Naive B cell (primary cell): Measurements from ENCODE around the gene FILIP1L. TPM values are rescaled to one million over a fixed set of nuclear protein-coding genes. Genes with fewer than 3 reads are reported as not detected.
A peak's percentile ranks its signal among the peaks of the same experiment; 100 is the strongest.

Experiments
- ATAC-seq, 2 donors: fragments of 150-1000 bp; cut with Tn5 transposase; 2 replicates each; pipeline ENCODE4 v1.10.0; 2021; ENCODE audit warnings: low read depth in 2 of 2, mild to moderate bottlenecking in 2 of 2, moderate library complexity in 2 of 2
- DNase-seq: peaks from one replicate; pipeline ENCODE4 v3.0.0; 2022
- H3K27ac Mint-ChIP-seq, 6 donors: one replicate each; pipeline ENCODE4 v1.8.0; 2020 to 2022; ENCODE audit warnings: mild to moderate bottlenecking in 6 of 6, mixed read lengths in 6 of 6, moderate library complexity in 5 of 6, inconsistent platforms in 2 of 6
- H3K27me3 Mint-ChIP-seq, 3 donors: one replicate each; pipeline ENCODE4 v1.8.0; 2021 to 2022; ENCODE audit warnings: mixed read lengths in 3 of 3, mild to moderate bottlenecking in 1 of 3
- H3K36me3 Mint-ChIP-seq, 2 donors: one replicate each; pipeline ENCODE4 v1.8.0; 2020 to 2022; ENCODE audit warnings: mixed read lengths in 2 of 2, inconsistent platforms in 1 of 2, mild to moderate bottlenecking in 1 of 2
- H3K4me1 Mint-ChIP-seq, 3 donors: one replicate each; pipeline ENCODE4 v1.8.0; 2020 to 2022; ENCODE audit warnings: mixed read lengths in 3 of 3, inconsistent platforms in 1 of 3, mild to moderate bottlenecking in 1 of 3, moderate library complexity in 1 of 3
- H3K4me3 Mint-ChIP-seq, 8 donors: one replicate each; pipeline ENCODE4 v1.8.0; 2020 to 2022; ENCODE audit warnings: mild to moderate bottlenecking in 8 of 8, mixed read lengths in 8 of 8, moderate library complexity in 8 of 8, inconsistent platforms in 2 of 8
- H3K9me3 Mint-ChIP-seq, 7 donors: one replicate each; pipeline ENCODE4 v1.8.0; 2020 to 2022; ENCODE audit warnings: mixed read lengths in 7 of 7, mild to moderate bottlenecking in 5 of 7, inconsistent platforms in 2 of 7, moderate library complexity in 1 of 7
- polyA plus RNA-seq, 6 donors: library from polyadenylated mRNA; unstranded; fragments of 300-500 nt; fragmentation: Illumina TruSeq; gene quantifications; one replicate each; pipeline ENCODE4 v1.2.3, GENCODE V29; 2021; ENCODE audit warnings: low read depth in 6 of 6

Gene FILIP1L
- polyA plus RNA-seq, 6 donors from 2014 or later: 0.29 to 1.2 (median 0.99) TPM; not detected in 1

- ATAC-seq: no peak
- Mint-ChIP-seq H3K36me3 (no peaks in the 10 kb centered on the region), H3K27me3 (no peaks in the 10 kb centered on the region), H3K4me3 (no peak overlapping the region), H3K9me3 (no peaks in the 10 kb centered on the region), H3K4me1 (peaks cover 0 to 4% (median 0%) of the 10 kb centered on the region in 3 donors), H3K27ac (no peak overlapping the region)
- no peak for DNase-seq
These were observed 2.8 kb upstream of the FILIP1L start for GRCh38 chr3:100117093-100117492.

GRCh38 chr3:100113723-100114412, 433 bp downstream of the FILIP1L start:
- H3K4me1 Mint-ChIP-seq: no peaks in the 10 kb centered on the region
- ATAC-seq (no peak), DNase-seq (no peak)
- H3K9me3 Mint-ChIP-seq: no peaks in the 10 kb centered on the region
- no peaks in the 10 kb centered on the region for H3K36me3 Mint-ChIP-seq
- H3K4me3 Mint-ChIP-seq: no peak overlapping the region
- no peak overlapping the region for H3K27ac Mint-ChIP-seq
- H3K27me3 Mint-ChIP-seq: no peaks in the 10 kb centered on the region

GRCh38 chr3:100111728-100112127, 2.6 kb downstream of the FILIP1L start:
- H3K27me3 Mint-ChIP-seq: no peaks in the 10 kb centered on the region
- DNase-seq (no peak), ATAC-seq (no peak)
- no peak overlapping the region for H3K4me3 Mint-ChIP-seq
- H3K27ac Mint-ChIP-seq: no peak overlapping the region
- H3K4me1 Mint-ChIP-seq: no peaks in the 10 kb centered on the region
- H3K36me3 Mint-ChIP-seq: no peaks in the 10 kb centered on the region
- H3K9me3 Mint-ChIP-seq: no peaks in the 10 kb centered on the region

- Mint-ChIP-seq H3K27me3 (no peaks in the 10 kb centered on the region), H3K36me3 (no peaks in the 10 kb centered on the region), H3K4me1 (peaks cover 8 to 10% (median 8%) of the 10 kb centered on the region in 3 donors), H3K9me3 (no peaks in the 10 kb centered on the region), H3K4me3 (no peak overlapping the region), H3K27ac (no peak overlapping the region)
- DNase-seq (no peak), ATAC-seq (no peak)
These were observed 4.1 kb downstream of the FILIP1L start for GRCh38 chr3:100110162-100110561.

GRCh38 chr3:100108464-100109079, 5.7 kb downstream of the FILIP1L start:
- H3K4me1 Mint-ChIP-seq: peaks cover 14 to 25% (median 21%) of the 10 kb centered on the region in 3 donors
- H3K9me3 Mint-ChIP-seq: no peaks in the 10 kb centered on the region
- H3K36me3 Mint-ChIP-seq: no peaks in the 10 kb centered on the region
- no peaks in the 10 kb centered on the region for H3K27me3 Mint-ChIP-seq
- ATAC-seq (no peak), DNase-seq (no peak)
- no peak overlapping the region for H3K4me3 Mint-ChIP-seq
- H3K27ac Mint-ChIP-seq: no peak overlapping the region

- no peaks in the 10 kb centered on the region for H3K9me3 Mint-ChIP-seq
- no peaks in the 10 kb centered on the region for H3K27me3 Mint-ChIP-seq
- peaks cover 22 to 36% (median 32%) of the 10 kb centered on the region in 3 donors for H3K4me1 Mint-ChIP-seq
- no peak overlapping the region for H3K4me3 Mint-ChIP-seq
- DNase-seq: no peak
- no peak overlapping the region for H3K27ac Mint-ChIP-seq
- no peak for ATAC-seq
- no peaks in the 10 kb centered on the region for H3K36me3 Mint-ChIP-seq
These were observed 7.0 kb downstream of the FILIP1L start for GRCh38 chr3:100107221-100107814.

- no peaks in the 10 kb centered on the region for H3K36me3 Mint-ChIP-seq
These were observed 7.7 kb downstream of the FILIP1L start for GRCh38 chr3:100106531-100107141.

GRCh38 chr3:100106094-100106493, 8.2 kb downstream of the FILIP1L start:
- H3K4me1 Mint-ChIP-seq: peaks cover 22 to 36% (median 35%) of the 10 kb centered on the region in 3 donors
- no peaks in the 10 kb centered on the region for H3K27me3 Mint-ChIP-seq
- H3K9me3 Mint-ChIP-seq: peaks cover 0 to 5% (median 0%) of the 10 kb centered on the region in 7 donors
- DNase-seq (no peak), ATAC-seq (no peak)
- peak overlapping the region in 2 of 6 donors; percentile 34 to 35 for H3K27ac Mint-ChIP-seq
- no peak overlapping the region for H3K4me3 Mint-ChIP-seq
- H3K36me3 Mint-ChIP-seq: peaks cover 0 to 4% of the 10 kb centered on the region in 2 donors

More at GRCh38 chr3:100106531-100107141, 7.7 kb downstream of the FILIP1L start:
- H3K4me1 Mint-ChIP-seq: peaks cover 22 to 36% (median 32%) of the 10 kb centered on the region in 3 donors
- ATAC-seq: no peak
- no peaks in the 10 kb centered on the region for H3K9me3 Mint-ChIP-seq
- H3K27ac Mint-ChIP-seq: peak overlapping the region in 1 of 6 donors; percentile 35
- no peak for DNase-seq
- no peaks in the 10 kb centered on the region for H3K27me3 Mint-ChIP-seq
- no peak overlapping the region for H3K4me3 Mint-ChIP-seq

- Mint-ChIP-seq H3K36me3 (peaks cover 0 to 8% of the 10 kb centered on the region in 2 donors), H3K4me1 (peaks cover 22 to 37% (median 36%) of the 10 kb centered on the region in 3 donors), H3K27ac (peak overlapping the region in 1 of 6 donors; percentile 27), H3K4me3 (peak overlapping the region in 1 of 8 donors; percentile 27), H3K9me3 (peaks cover 0 to 6% (median 0%) of the 10 kb centered on the region in 7 donors), H3K27me3 (no peaks in the 10 kb centered on the region)
- ATAC-seq (no peak), DNase-seq (no peak)
These were observed 8.8 kb downstream of the FILIP1L start for GRCh38 chr3:100105501-100105900.

- Mint-ChIP-seq H3K27me3 (no peaks in the 10 kb centered on the region), H3K36me3 (peaks cover 0 to 8% of the 10 kb centered on the region in 2 donors), H3K4me1 (peaks cover 22 to 37% (median 36%) of the 10 kb centered on the region in 3 donors), H3K9me3 (peaks cover 0 to 6% (median 0%) of the 10 kb centered on the region in 7 donors), H3K27ac (peak overlapping the region in 4 of 6 donors; percentile 1 to 33 (median 28)), H3K4me3 (no peak overlapping the region)
- ATAC-seq (no peak), DNase-seq (no peak)
These were observed 9.4 kb downstream of the FILIP1L start for GRCh38 chr3:100104817-100105413.

GRCh38 chr3:100104442-100104798, 9.9 kb downstream of the FILIP1L start:
- no peak for DNase-seq
- no peak for ATAC-seq
- Mint-ChIP-seq H3K27me3 (no peaks in the 10 kb centered on the region), H3K9me3 (peaks cover 0 to 6% (median 0%) of the 10 kb centered on the region in 7 donors), H3K4me3 (peak overlapping the region in 1 of 8 donors; percentile 38), H3K36me3 (peaks cover 0 to 8% of the 10 kb centered on the region in 2 donors), H3K27ac (peak overlapping the region in 5 of 6 donors; percentile 1 to 88 (median 33)), H3K4me1 (peaks cover 22 to 37% (median 36%) of the 10 kb centered on the region in 3 donors)

GRCh38 chr3:100103558-100104441, 10.5 kb downstream of the FILIP1L start:
- H3K9me3 Mint-ChIP-seq: peaks cover 0 to 6% (median 0%) of the 10 kb centered on the region in 7 donors
- no peaks in the 10 kb centered on the region for H3K27me3 Mint-ChIP-seq
- H3K4me1 Mint-ChIP-seq: peaks cover 22 to 37% (median 36%) of the 10 kb centered on the region in 3 donors
- ATAC-seq (no peak), DNase-seq (no peak)
- H3K4me3 Mint-ChIP-seq: peak overlapping the region in 1 of 8 donors; percentile 63
- peak overlapping the region in 5 of 6 donors; percentile 22 to 88 (median 57) for H3K27ac Mint-ChIP-seq
- H3K36me3 Mint-ChIP-seq: peaks cover 0 to 8% of the 10 kb centered on the region in 2 donors
